Neural crest cell (in vitro differentiated cells): ENCODE results near the gene KRTAP12-3. TPM values are rescaled to one million over a fixed set of nuclear protein-coding genes. Genes with fewer than 3 reads are reported as not detected.

ENCODE experiments used
- DNase-seq: peaks from one replicate; pipeline ENCODE4 v3.0.0; 2021; ENCODE audit warnings: low read depth, mixed read lengths, low spot score
- H3K27ac Mint-ChIP-seq: one replicate; pipeline ENCODE4 v1.8.0; 2021; ENCODE audit warnings: mild to moderate bottlenecking, mixed read lengths; ENCODE audit not compliant: unreplicated experiment
- H3K27me3 Mint-ChIP-seq: 2 replicates; pipeline ENCODE4 v1.8.0; 2021; ENCODE audit warnings: low read depth, mild to moderate bottlenecking, mixed read lengths
- H3K36me3 Mint-ChIP-seq: 2 replicates; pipeline ENCODE4 v1.8.0; 2021; ENCODE audit warnings: low read depth, mild to moderate bottlenecking, mixed read lengths
- H3K4me1 Mint-ChIP-seq: 2 replicates; pipeline ENCODE4 v1.8.0; 2021; ENCODE audit warnings: mixed read lengths
- H3K4me3 Mint-ChIP-seq: one replicate; pipeline ENCODE4 v1.8.0; 2021; ENCODE audit warnings: mild to moderate bottlenecking, mixed read lengths
- H3K9me3 Mint-ChIP-seq: 2 replicates; pipeline ENCODE4 v1.8.0; 2021; ENCODE audit warnings: mixed read lengths
- CTCF ChIP-seq: fragments of 200-600 bp; sonication (generic); conservative IDR thresholded peaks from 2 replicates; pipeline ENCODE4 v1.5.0; 2021; ENCODE audit warnings: antibody characterized with exemption, mild to moderate bottlenecking
- total RNA-seq: library from RNA; stranded (reverse); gene quantifications from 2 replicates; pipeline ENCODE4 v1.2.1, GENCODE V29; 2021

Gene KRTAP12-3
- total RNA-seq, 1 donor from 2014 or later: not detected

- Mint-ChIP-seq H3K36me3 (peaks cover 10% of the 10 kb centered on the region), H3K4me3 (no peak overlapping the region), H3K9me3 (peaks cover 11% of the 10 kb centered on the region), H3K27ac (no peak overlapping the region), H3K27me3 (peaks cover 8% of the 10 kb centered on the region), H3K4me1 (no peaks in the 10 kb centered on the region)
- TF ChIP-seq CTCF: no peak
- DNase-seq: no peak
These were observed 41.7 kb upstream of the KRTAP12-3 start for GRCh38 chr21:44615911-44616590.

DNA sequence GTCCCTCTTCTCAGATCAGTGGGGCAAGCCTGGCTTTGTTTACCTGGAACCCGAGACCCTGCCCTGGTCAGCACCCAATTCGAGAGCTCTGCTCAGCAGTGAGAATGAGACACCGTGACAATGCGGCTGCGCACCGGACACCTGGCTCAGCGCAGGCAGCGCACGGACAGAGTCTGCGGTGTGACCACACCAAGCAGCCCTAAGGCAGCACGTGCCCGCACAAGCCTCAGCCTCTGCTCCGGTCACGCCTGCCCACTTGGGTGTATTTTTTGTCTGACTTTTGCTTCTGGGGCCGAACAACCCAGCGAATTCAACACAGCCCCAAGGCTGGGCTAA lies 41.2 kb upstream of the KRTAP12-3 start:
- no peak for TF ChIP-seq CTCF
- DNase-seq: no peak
- H3K27ac Mint-ChIP-seq: no peak overlapping the region
- peaks cover 6% of the 10 kb centered on the region for H3K36me3 Mint-ChIP-seq
- no peak overlapping the region for H3K4me3 Mint-ChIP-seq
- H3K4me1 Mint-ChIP-seq: no peaks in the 10 kb centered on the region
- peaks cover 8% of the 10 kb centered on the region for H3K9me3 Mint-ChIP-seq
- peaks cover 8% of the 10 kb centered on the region for H3K27me3 Mint-ChIP-seq

DNA sequence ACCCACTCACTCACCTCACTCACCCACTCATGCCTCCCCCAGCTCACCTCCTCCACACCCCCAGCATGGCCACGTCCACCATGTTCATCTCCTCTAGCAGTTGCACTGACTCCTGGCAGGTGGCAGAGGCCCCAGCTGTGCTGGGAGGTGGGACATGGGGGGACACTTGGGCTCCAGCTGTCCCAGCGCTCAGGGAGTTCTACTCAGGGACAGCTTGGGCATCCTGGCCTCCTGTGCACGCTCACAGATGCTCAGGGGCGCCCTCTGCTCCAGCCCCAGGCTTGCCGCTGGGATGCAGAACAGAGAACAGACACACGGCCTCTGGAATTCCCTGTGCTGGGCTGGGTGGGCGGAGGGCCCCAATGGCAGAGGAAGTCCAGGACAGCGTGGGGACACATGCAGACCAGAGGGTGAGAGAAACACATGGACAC lies 40.6 kb upstream of the KRTAP12-3 start:
- Mint-ChIP-seq H3K36me3 (peaks cover 6% of the 10 kb centered on the region), H3K4me3 (no peak overlapping the region), H3K27ac (no peak overlapping the region), H3K9me3 (peaks cover 11% of the 10 kb centered on the region), H3K27me3 (peaks cover 8% of the 10 kb centered on the region), H3K4me1 (no peaks in the 10 kb centered on the region)
- TF ChIP-seq CTCF: no peak
- no peak for DNase-seq

DNA sequence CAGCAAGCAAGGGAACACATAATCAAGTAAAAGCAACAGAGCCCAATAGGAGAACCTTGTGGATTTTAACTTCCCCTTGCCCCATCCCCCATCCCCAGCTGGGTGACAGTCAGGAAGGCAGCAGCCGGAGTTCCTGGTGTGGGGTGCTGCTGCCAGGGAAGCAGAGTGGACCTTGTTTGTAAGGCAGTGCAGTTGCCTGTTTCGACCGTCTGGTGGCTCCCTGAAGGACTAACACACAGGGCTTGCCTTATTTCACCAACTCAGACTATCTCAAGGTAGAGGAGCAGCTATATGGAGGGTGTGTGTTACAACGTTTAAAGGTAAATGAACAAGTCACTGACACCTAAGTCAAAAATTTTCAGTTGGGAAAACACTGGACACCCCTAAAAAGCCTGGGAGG lies 39.2 kb upstream of the KRTAP12-3 start:
- Mint-ChIP-seq H3K4me3 (no peak overlapping the region), H3K36me3 (peaks cover 8% of the 10 kb centered on the region), H3K27me3 (peaks cover 8% of the 10 kb centered on the region), H3K4me1 (no peaks in the 10 kb centered on the region), H3K9me3 (peaks cover 16% of the 10 kb centered on the region), H3K27ac (no peak overlapping the region)
- DNase-seq: no peak
- peak; percentile 18 for TF ChIP-seq CTCF

DNA sequence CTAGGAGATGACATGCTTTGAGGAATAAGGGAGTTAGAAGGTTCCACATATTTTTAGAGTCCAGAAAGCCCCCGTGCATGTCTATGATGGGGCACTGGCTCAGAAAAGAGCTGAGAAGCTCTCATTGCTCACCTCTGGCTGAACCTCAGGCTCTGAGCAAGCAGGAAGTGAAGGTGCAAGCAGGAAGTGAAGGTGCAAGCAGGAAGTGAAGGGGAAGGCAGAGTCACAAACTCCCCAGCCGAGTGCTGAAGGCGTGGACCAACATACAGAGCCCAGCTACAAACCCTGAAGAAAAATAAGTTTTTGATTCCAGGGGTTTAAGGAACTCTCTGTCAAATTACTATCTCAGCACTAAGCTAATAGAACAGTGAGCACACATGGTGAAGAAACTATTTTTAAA lies 38.8 kb upstream of the KRTAP12-3 start:
- Mint-ChIP-seq H3K4me1 (no peaks in the 10 kb centered on the region), H3K9me3 (peaks cover 20% of the 10 kb centered on the region), H3K4me3 (no peak overlapping the region), H3K36me3 (peaks cover 9% of the 10 kb centered on the region), H3K27ac (no peak overlapping the region), H3K27me3 (peaks cover 8% of the 10 kb centered on the region)
- no peak for TF ChIP-seq CTCF
- no peak for DNase-seq
